DND-41 (cell line): ENCODE results near the gene SLC25A42.

Experiments used
- CTCF ChIP-seq: IDR thresholded peaks from 2 replicates; pipeline ENCODE4 v1.5.1; 2012; ENCODE audit warnings: borderline replicate concordance, low read length, moderate library complexity, mild to moderate bottlenecking; ENCODE audit not compliant: poor library complexity, severe bottlenecking; ENCODE audit errors: extremely low read depth
- EZH2 ChIP-seq: IDR thresholded peaks from 3 replicates; pipeline ENCODE4 v1.6.1; 2012; ENCODE audit warnings: borderline replicate concordance, low read depth, mild to moderate bottlenecking, moderate library complexity, low read length, inconsistent platforms; ENCODE audit not compliant: severe bottlenecking

- no peak for TF ChIP-seq CTCF
- TF ChIP-seq EZH2, result no peak
Measured at GRCh38 chr19:19033426-19034203, 30.2 kb upstream of the SLC25A42 start, which contains the start of the genes ARMC6 and SUGP2.
